Stimulated activated CD4-positive, alpha-beta T cell treated with anti-CD3 and anti-CD28 coated beads, Interleukin-1b, Interleukin-23, amount 100 ng/mL, for 1 hour (primary cell): Measurements from ENCODE around the gene FCSK.

Experiments used
- DNase-seq, 2 donors: peaks; one replicate each; pipeline ENCODE4 v3.0.0-alpha.2; 2020; ENCODE audit warnings: low read depth in 2 of 2

FCSK gene

DNA sequence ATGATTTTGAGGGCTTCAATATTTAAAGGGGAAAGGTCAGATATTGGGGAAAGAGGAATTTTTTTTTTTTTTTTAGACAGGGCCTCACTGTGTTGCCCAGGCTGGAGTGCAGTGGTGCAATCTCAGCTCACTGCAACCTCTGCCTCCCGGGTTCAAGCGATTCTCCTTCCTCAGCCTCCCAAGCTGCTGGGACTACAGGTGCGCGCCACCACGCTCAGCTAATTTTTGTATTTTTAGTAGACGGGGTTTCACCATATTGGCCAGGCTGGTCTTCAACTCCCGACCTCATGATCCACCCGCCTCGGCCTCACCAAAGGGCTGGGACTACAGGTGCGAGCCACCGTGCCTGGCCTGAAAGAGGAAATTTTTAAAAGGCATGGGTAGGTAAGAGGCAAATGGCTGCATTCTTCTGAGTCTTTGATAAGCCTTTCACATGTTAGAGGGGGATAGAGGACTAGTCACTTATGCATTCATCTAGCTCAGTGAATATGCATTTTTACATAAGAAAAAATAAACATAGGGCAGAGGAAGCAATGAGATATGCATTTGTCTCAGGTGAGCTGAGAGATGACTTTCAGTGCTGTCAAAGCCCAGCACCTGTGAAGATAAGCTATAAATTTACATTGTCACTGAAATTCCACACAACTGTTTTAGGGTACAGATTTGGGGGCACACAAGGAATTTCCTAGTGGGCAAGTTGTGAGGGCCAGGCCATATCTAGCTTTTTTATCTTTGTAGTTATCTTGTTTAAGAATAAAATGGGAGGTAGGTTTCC lies 1.1 kb upstream of the FCSK start:
- no peak for DNase-seq

DNA sequence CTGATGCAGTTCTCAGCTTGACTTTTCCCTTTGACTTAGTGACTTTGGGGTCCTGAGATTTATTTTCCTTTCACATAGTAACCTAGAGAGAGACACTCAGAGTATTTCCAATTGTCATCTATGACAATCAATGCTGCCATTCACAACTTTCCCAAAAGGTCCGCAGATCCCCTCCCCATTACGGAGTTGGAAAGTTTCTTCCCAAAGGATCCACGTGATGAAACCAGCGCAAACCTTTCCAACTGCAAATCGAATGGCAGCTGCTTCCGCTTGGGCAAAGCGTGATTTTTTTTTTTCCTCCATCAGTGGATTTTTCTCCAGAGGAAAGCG lies 538 bp upstream of the FCSK start:
- DNase-seq: no peak

DNA sequence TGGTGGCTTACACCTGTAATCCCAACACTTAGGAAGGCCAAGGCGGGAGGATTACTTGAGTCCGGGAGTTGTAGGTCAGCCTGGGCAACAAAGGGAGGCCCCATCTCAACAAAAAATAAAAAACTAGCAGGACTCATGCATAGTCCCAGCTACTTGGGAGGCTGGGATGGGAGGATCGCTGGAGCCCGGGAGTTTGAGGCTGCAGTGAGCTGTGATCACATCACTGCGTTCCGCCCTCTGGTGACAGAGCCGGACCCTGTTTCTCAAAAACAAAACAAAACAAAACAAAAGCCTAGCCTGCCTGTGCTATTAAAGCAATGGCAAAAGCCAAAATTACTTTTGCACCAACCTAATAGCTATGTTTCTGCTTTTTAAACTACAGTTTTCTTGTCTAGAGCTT lies 1.5 kb downstream of the FCSK start:
- no peak for DNase-seq

DNA sequence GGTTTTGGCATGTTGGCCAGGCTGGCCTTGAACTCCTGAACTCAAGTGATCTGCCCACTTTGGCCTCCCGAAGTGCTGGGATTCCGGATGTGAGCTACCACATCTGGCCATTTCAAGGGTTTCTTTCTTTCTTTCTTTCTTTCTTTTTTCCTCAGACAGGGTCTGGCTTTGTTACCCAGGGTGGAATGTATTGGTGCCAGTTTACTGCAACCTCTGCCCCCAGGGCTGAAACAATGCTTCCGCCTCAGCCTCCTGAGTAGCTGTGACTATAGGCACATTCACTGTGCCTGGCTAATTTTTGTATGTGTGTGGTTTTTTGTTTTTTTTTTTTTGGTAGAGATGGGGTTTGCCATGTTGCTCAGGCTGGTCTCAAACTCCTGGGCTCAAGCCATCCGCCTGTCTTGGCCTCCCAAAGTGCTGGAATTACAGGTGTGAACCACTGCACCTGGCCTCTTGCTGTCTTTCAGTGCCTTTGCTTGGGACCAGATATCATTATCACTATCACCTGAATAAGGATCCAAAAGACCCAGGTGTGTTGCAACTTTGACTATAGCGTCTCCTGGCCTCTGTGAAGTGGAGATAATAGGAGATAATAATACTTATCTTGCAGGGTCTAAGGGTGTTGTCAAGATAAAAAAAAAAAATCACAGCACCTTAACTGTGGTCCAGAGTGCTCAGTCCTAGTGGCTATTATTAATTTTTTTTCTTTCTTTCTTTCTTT lies 3.2 kb downstream of the FCSK start:
- DNase-seq: no peak

DNA sequence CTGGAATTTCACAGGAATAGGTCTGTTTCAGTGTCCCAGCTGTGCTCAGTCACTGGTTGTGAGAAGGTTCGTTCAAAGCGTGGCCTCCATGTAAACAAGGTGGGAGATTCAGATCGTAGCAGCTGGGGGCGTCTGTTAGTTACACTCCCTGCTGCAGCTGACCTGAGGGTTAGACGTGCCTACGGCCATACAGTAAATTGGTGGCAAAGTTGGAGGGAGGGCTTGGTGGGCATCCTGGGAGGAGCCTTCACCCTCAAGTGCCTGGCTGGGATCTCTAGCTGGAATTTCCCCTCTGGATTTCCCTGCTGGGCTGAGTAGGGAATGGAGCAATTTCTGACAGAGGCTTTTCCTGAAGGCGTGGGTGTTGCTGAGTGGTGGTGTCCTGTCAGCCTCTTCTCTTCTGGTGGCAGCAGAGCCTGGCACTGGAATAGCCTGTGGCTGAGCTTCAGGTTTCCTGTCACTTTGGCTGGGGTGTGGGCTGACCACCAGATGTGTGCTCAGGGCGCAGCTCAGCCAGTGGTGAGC lies 6.4 kb downstream of the FCSK start:
- no peak for DNase-seq

DNA sequence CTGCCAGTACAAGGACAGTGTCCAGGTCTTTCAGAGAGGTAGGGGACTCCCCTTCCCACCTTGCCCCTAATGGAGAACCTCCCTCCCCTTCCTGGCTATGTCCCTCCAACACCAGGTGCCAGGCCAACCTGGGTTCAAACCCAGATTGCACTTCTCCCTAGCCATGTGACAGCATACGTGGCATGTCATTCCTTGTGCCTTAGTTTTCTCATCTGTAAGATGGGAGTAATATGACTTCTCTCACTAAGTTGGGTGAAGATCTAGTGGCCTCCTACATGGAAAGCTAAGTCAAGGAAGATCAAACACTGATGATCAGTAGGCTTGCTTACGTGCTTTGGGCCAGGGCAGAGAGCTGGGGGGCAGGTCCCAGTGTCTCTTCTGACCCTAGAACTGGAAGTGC lies 8.8 kb downstream of the FCSK start:
- DNase-seq: no peak

DNA sequence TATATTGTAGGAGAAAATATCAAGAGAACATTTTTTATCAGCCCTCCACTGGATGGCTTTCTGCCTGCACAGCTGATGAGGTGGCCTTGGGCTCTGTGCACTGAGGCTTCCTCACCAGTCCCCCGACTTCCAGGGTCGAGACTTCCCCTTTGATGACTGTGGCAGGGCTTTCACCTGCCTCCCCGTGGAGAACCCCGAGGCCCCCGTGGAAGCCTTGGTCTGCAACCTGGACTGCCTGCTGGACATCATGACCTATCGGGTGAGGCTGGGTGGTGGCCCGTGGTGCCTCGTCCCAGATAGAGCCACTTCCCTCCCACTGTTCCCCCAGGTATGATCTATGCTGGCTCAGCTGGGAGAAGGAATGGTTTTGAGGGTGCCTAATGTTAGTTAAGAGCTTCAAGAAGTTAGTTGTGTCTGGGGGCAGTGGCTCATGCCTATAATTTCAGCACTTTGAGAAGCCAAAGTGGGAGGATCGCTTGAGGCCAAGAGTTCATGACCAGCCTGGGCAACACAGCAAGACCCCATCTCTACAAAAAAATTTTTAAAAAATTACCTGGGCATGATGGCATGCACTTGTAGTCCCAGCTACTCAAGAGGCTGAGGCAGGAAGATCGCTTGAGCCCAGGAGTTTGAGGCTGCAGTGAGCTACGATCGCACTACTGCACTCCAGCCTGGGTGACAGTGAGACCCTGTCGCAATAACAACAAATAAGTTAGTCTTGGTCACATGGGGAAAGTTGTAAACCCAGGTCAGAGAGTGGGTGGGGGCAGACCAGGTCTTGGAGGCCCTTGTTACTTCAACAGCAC lies 11.8 kb downstream of the FCSK start:
- no peak for DNase-seq

DNA sequence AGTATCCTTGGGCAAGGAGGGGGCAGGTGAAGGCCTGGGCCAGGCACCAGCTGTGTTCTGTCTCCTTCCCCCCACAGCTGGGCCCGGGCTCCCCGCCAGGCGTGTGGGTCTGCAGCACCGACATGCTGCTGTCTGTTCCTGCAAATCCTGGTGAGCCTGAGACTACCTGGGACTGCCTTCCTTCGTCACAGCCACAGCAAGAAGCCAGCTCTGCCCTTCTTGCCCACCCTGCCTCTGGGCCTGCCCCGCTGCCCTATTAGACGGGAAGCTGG lies 12.3 kb downstream of the FCSK start:
- no peak for DNase-seq

DNA sequence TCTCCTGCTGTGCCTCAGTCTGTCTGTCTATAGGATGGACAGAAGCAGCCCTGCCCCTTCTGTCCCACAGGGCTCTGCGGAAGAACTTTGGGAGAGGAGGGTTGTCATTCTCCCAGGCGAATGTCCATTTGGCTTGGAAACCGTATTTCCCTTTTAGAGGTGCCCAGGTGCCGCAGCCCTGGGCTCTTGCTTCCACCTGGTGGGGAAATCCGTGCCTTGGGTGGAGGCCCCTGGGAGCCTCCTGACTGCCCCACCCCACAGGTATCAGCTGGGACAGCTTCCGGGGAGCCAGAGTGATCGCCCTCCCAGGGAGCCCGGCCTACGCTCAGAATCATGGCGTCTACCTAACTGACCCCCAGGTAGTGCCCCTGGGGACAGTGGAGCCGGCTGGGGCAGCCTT lies 12.7 kb downstream of the FCSK start:
- DNase-seq: no peak

DNA sequence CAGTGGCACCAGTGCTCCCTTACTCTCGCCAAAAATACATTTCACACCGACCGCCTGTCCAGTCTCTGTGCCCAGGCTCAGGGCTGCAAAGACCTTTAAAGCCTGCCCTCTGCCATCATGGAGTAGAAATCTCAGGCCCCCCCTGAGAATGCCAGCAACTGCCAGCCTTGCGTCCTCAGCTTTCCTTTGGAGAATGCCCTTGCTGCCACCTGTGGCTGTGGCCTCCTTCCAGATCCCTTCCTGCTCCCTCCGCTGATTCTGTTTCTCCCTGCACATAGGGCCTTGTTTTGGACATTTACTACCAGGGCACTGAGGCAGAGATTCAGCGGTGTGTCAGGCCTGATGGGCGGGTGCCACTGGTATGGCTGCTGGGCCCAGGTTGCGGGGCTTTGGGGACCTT lies 13.2 kb downstream of the FCSK start:
- DNase-seq: no peak

DNA sequence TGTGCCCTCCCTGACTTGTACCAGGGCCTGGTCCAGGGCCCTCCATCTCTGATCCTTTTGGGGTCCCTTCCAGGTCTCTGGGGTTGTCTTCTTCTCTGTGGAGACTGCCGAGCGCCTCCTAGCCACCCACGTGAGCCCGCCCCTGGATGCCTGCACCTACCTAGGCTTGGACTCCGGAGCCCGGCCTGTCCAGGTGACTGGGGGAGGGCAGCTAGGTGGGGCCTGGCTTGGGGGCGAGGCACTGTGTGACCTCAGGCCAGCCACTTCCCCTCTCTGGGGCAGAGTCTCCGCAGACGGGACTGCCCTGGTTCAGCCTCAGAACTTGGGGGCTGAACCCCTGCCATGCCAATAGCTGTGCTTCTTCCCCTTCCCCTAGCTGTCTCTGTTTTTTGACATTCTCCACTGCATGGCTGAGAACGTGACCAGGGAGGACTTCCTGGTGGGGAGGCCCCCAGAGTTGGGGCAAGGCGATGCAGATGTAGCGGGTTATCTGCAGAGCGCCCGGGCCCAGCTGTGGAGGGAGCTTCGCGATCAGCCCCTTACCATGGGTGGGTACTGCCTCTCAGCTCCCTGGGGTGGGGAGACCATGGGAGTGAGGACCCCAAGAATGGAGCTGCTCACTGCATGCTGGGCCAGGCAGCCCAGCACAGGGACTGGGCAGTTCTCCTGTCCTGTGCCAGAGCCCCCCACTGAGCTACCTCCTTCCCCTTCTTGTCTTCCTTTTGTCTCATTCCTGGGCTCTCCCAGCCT lies 14.6 kb downstream of the FCSK start:
- DNase-seq: no peak

DNA sequence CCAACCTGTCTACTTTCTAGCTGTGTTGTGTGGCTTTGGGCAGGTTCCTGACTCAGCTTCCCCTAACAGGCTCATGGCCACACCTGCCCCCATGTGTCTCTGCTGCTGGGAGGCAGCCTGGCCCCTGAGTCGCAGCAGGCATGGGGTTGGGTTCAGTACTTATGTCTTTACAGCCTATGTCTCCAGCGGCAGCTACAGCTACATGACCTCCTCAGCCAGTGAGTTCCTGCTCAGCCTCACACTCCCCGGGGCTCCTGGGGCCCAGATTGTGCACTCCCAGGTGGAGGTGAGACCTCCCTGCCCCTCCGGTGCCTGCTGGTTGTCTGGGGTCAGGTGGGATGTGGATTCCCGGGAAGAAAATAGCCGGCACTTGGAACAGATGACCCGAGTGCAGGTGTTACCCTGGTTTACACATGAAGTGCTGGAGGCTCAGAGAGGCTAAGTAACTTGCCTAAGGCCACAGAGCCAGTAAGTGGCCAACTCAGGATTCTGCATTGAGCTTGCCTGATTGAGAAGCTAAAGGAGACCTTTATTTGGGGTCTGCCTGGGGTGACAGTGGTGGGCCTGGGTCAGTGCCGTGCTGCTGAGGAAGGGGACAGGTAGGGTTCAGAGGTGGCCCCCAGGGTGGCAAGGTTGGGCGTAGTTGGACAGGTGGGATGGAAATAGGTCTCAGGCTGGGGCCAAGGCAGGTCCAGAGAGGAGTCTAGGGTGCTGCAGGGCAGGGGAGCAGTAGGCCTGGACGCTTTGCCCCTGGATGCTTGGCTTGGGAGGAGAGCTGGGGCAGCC lies 15.9 kb downstream of the FCSK start:
- DNase-seq: no peak

DNA sequence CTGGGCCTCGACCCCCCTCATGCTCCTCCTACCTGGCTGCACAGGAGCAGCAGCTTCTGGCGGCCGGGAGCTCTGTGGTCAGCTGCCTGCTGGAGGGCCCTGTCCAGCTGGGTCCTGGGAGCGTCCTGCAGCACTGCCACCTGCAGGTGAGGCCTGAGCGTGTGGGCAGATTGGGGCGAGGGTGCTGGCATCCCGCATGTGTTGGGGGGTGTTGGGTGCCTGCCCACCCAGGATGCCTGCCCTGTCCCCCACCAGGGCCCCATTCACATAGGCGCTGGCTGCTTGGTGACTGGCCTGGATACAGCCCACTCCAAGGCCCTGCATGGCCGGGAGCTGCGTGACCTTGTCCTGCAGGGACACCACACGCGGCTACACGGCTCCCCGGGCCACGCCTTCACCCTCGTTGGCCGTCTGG lies 16.5 kb downstream of the FCSK start:
- no peak for DNase-seq

DNA sequence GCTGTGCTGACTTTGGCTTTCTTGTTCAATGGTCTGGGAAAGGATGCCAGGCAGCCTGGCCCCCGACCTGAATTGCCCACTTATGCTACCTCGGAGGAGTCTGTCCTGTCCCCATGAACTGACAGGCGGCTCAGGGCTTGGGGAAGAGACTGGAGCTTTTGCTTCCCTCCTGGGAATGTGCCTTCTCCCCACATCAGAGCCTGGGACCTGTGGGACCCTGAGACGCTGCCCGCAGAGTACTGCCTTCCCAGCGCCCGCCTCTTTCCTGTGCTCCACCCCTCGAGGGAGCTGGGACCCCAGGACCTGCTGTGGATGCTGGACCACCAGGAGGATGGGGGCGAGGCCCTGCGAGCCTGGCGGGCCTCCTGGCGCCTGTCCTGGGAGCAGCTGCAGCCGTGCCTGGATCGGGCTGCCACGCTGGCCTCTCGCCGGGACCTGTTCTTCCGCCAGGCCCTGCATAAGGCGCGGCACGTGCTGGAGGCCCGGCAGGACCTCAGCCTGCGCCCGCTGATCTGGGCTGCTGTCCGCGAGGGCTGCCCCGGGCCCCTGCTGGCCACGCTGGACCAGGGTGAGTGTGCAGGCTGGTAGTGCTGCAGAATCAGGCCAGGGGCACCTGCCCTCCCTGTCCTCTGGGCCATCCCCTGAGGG lies 18.5 kb downstream of the FCSK start:
- DNase-seq: no peak

DNA sequence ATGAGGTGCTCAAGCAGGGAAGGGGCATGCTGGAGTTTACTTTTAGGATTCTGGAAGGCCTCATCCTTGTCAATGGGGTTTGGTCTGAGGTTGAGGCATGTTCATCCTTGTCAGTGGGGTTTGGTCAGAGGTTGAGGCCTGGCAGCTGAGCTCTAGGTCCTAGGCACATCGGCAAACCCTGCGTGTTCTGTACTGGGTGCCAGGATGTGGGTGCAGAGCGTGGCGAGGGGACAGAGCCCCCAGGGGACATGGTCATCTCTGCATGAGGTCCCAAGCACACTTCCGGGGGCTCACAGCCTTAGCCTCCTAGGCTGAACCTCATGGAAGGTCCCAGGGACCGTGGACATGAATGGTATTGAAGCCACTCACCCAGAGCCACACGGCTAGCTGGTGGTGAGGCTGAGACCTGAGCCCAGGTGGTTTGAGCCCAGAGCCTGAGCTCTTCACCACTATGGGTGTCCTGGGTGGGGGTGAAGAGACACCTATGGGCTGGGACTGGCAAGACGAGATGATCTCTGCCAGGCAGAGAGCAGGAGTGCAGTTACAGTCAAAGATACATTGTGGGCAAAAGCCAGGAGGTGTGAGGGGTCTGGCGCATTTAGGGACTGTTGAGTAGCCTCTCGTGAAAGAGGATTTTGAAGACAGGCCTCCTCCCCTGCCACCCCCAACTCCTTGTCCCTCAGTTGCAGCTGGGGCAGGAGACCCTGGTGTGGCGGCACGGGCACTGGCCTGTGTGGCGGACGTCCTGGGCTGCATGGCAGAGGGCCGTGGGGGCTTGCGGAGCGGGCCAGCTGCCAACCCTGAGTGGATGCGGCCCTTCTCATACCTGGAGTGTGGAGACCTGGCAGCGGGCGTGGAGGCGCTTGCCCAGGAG lies 19.3 kb downstream of the FCSK start:
- DNase-seq: no peak

DNA sequence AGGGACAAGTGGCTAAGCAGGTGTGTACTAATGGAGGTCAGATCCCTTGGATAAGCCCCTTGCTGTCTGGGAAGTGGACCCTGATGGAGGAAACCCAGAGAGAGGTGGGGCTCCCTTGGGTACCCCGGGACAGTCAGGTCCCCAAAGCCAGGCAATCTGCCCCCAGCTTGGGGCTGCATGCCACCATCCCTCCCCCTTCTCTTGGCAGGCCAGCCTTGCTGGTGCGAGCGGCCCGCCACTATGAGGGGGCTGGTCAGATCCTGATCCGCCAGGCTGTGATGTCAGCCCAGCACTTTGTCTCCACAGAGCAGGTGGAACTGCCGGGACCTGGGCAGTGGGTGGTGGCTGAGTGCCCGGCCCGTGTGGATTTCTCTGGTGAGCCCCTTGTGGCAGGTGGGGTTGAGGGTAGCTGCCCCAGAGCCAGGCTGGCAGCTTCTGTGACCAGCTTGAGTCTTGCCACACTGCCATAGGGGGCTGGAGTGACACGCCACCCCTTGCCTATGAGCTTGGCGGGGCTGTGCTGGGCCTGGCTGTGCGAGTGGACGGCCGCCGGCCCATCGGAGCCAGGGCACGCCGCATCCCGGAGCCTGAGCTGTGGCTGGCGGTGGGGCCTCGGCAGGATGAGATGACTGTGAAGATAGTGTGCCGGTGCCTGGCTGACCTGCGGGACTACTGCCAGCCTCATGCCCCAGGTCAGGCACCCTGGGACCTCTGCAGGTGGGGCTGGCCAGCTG lies 20.1 kb downstream of the FCSK start:
- no peak for DNase-seq

DNA sequence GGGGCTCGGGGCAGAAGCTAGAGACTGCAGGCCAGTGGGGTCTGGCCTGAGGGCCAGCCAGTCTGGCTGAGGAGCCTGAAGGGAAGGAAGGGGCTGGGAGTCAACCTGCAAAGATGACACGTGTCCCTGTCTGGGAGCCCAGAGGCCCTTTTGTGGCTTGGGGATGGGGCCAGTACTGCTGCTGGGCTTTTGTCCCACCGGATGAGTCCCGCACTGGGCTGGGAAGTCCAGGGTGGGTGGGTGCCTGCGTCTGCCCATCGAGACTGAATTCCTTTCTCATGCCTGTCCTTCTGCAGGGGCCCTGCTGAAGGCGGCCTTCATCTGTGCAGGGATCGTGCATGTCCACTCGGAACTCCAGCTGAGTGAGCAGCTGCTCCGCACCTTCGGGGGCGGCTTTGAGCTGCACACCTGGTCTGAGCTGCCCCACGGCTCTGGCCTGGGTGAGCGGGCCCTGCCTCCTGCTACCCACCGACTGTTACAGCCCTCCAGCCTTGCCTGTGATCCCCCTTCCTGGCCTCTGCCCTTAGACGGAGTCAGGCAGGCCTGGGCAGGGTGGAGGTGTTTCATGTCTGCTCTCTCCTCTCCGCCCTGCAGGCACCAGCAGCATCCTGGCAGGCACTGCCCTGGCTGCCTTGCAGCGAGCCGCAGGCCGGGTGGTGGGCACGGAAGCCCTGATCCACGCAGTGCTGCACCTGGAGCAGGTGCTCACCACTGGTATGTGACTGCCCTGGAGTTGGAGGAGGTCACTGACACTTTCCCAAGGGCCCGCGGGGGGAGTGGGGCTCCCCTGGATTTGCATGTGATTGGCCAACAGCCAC lies 20.9 kb downstream of the FCSK start:
- no peak for DNase-seq
